Measurements from ENCODE around the gene MCM3AP. TPM values are rescaled to one million over a fixed set of nuclear protein-coding genes. Genes with fewer than 3 reads are reported as not detected.

Gene MCM3AP
- total RNA-seq, 1 donor from 2014 or later = 92.2 TPM

DNA sequence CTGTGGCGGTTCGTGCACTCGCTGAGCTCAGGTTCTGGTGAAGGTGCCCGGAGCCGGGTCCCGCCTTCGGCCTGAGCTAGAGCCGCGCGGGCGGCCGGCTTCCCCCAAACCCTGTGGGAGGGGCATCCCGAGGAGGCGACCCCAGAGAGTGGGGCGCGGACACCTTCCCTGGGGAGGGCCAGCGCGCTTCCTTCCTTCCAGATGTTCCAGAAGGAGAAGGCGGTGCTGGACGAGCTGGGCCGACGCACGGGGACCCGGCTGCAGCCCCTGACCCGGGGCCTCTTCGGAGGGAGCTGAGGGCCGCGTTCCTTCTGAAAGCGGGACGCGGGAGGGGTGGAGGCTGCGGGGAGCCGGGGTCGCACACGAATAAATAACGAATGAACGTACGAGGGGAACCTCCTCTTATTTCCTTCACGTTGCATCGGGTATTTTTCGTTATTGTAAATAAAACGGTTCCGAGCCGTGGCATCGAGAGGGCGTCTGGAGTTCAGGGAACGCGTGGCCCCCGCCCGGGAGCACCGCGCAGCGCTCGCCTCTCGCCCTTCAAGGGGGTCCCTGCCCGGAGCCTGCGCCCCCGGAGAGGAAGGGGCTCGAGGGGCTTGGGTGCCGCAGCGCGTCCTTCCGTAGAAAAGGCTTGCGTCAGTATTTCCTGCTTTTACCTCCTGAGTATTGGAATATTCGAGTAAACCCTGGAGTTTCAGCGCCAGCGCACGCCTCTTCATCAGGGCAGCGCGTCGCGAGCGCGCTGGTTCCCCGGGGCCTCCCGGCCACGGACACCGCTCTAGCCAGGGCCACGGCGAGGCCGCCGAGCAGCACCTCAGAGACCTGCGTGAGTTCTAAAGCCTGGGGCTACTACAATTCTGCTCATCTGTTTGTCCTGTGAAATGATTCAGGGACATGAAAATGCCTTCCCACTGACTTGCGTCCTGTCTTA, 12.2 kb upstream of the MCM3AP start:
- Histone ChIP-seq H3K27ac (no peak overlapping the region), H3K4me3 (peak overlapping the region; percentile 53), H3K9me3 (no peaks in the 10 kb centered on the region), H3K4me1 (peaks cover 18% of the 10 kb centered on the region), H3K36me3 (no peaks in the 10 kb centered on the region), H3K27me3 (no peaks in the 10 kb centered on the region)
- DNase-seq = no peak
- TF ChIP-seq CTCF (IDR thresholded peaks at IDR 0.05) = no peak
- peak; percentile 3 for ATAC-seq
- intact Hi-C loops (cut with DNase I) = no loop called here

DNA sequence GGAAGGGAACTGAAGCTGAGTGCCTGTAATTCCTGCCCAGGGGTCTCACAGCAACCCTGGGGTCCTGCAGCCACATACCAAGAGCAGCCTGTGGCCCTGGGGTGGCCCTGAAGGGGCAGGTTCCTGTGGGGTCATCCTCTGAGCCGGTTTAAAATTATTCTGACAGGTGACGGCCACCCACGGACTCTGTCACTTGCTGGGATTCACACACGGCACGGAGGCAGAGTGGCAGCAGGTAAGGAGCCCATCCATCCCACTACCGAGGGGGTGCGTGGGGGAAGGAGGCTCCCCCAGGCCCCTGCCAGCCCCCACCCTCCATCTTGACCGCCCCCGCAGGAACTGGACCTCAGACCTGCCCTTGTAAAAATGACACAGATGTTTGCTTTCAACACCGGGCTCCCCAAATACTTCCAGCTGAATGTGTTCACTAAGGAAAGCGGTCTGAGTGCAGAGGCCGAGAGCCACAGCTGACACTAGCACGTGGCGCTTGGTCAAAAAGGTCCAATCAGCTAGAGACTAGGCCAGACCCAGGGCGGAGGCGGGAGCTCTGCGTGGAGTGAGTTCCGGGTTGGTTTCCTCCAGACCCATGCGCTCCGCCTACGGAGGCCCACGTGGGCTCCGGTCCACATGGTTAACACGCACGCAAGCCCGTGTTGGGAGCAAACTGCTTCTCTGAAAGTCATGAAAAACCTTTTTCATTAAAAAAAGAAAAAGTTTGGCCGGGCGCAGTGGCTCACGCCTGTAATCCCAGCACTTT, 10.8 kb upstream of the MCM3AP start:
- intact Hi-C loops (cut with DNase I) = no loop called here
- DNase-seq (peak; percentile 91), ATAC-seq (peak; percentile 93)
- H3K4me1 ChIP-seq = peaks cover 18% of the 10 kb centered on the region
- peak overlapping the region; percentile 25 for H3K27ac ChIP-seq
- no peaks in the 10 kb centered on the region for H3K9me3 ChIP-seq
- peaks cover 11% of the 10 kb centered on the region for H3K36me3 ChIP-seq
- TF ChIP-seq CTCF (IDR thresholded peaks at IDR 0.05) = no peak
- H3K4me3 ChIP-seq = peak overlapping the region; percentile 5
- no peaks in the 10 kb centered on the region for H3K27me3 ChIP-seq

- DNase-seq (no peak), ATAC-seq (peak; percentile 5)
- TF ChIP-seq CTCF (IDR thresholded peaks at IDR 0.05) = no peak
- no peaks in the 10 kb centered on the region for H3K9me3 ChIP-seq
- peak overlapping the region; percentile 25 for H3K27ac ChIP-seq
- no peaks in the 10 kb centered on the region for H3K27me3 ChIP-seq
- intact Hi-C loops (cut with DNase I) = no loop called here
- peaks cover 18% of the 10 kb centered on the region for H3K4me1 ChIP-seq
- peaks cover 13% of the 10 kb centered on the region for H3K36me3 ChIP-seq
- no peak overlapping the region for H3K4me3 ChIP-seq
These were observed 9.9 kb upstream of the MCM3AP start for GRCh38 chr21:46295177-46295770.

DNA sequence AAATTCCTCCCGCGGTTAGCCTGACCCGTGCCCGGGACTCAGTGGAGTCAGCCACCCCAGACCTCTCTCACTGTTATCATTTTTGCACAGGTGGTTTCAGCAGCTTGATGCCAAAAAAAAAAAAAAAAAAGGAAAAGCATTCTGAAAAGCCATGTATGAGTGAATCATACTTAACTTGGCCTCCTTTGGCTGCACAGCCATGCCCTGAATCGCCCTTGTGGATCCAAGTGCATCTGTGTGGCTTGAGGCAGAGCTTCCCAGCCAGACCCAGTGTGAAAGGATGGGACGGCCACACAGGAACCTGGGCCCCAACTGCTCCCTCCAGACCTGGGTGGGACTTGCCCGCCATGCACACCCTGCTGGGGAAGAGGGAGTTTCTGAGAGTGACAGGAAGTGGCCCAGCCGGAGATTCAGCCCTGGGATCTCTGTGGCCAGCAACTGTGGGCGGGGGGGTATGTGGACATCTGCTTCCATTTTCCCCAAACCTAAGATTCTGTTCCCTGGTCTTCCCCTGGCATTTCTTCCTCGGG, 9.3 kb upstream of the MCM3AP start:
- DNase-seq (no peak), ATAC-seq (peak; percentile 69)
- H3K4me3 ChIP-seq = no peak overlapping the region
- H3K36me3 ChIP-seq = peaks cover 13% of the 10 kb centered on the region
- no peak for TF ChIP-seq CTCF (IDR thresholded peaks at IDR 0.05)
- H3K27ac ChIP-seq = no peak overlapping the region
- H3K4me1 ChIP-seq = peaks cover 18% of the 10 kb centered on the region
- intact Hi-C loops (cut with DNase I) = no loop called here
- H3K27me3 ChIP-seq = no peaks in the 10 kb centered on the region
- no peaks in the 10 kb centered on the region for H3K9me3 ChIP-seq

GRCh38 chr21:46291561-46291960, 6.2 kb upstream of the MCM3AP start:
- no peaks in the 10 kb centered on the region for H3K9me3 ChIP-seq
- peaks cover 14% of the 10 kb centered on the region for H3K4me1 ChIP-seq
- H3K4me3 ChIP-seq = no peak overlapping the region
- no peak for ATAC-seq
- TF ChIP-seq CTCF (IDR thresholded peaks at IDR 0.05) = no peak
- intact Hi-C loops (cut with DNase I) = no loop called here
- H3K27me3 ChIP-seq = no peaks in the 10 kb centered on the region
- H3K36me3 ChIP-seq = peaks cover 13% of the 10 kb centered on the region
- no peak for DNase-seq
- no peak overlapping the region for H3K27ac ChIP-seq

All from upper lobe of right lung (tissue), 1 donor.